H9 (cell line): ENCODE measurements around the gene CHN1. TPM values are rescaled to one million over a fixed set of nuclear protein-coding genes. Genes with fewer than 3 reads are reported as not detected.
A peak's percentile ranks its signal among the peaks of the same experiment; 100 is the strongest.

ENCODE experiments used
- DNase-seq: peaks from one replicate; pipeline ENCODE4 v3.0.0-alpha.2; 2017
- H2AFZ ChIP-seq: one replicate; pipeline ENCODE4 v1.6.1; 2013; ENCODE audit warnings: mild to moderate bottlenecking, low read length, control low read depth, moderate library complexity
- H2AK5ac ChIP-seq: 2 replicates; pipeline ENCODE4 v1.6.1; 2013; ENCODE audit warnings: low read length, control low read depth, mixed read lengths; ENCODE audit not compliant: insufficient read length
- H2BK120ac ChIP-seq: one replicate; pipeline ENCODE4 v1.6.1; 2013; ENCODE audit warnings: low read depth, mild to moderate bottlenecking, low read length, control low read depth, inconsistent platforms; ENCODE audit not compliant: poor library complexity, severe bottlenecking
- H2BK12ac ChIP-seq: 2 replicates; pipeline ENCODE4 v1.6.1; 2013; ENCODE audit warnings: low read length, control low read depth, mixed read lengths, low read depth; ENCODE audit not compliant: insufficient read length
- H2BK15ac ChIP-seq: 2 replicates; pipeline ENCODE4 v1.6.1; 2013; ENCODE audit warnings: low read depth, low read length, control low read depth
- H2BK20ac ChIP-seq: one replicate; pipeline ENCODE4 v1.6.1; 2013; ENCODE audit warnings: low read depth, mild to moderate bottlenecking, low read length, control low read depth, inconsistent platforms; ENCODE audit not compliant: poor library complexity, severe bottlenecking
- H2BK5ac ChIP-seq: 2 replicates; pipeline ENCODE4 v1.6.1; 2013; ENCODE audit warnings: low read length, control low read depth, mixed read lengths; ENCODE audit not compliant: insufficient read length
- H3K14ac ChIP-seq: 2 replicates; pipeline ENCODE4 v1.6.1; 2013; ENCODE audit warnings: low read length, control low read depth; ENCODE audit not compliant: insufficient read depth
- H3K18ac ChIP-seq: 2 replicates; pipeline ENCODE4 v1.6.1; 2013; ENCODE audit warnings: low read depth, mild to moderate bottlenecking, mixed read lengths, low read length, control low read depth; ENCODE audit not compliant: insufficient read length
- H3K23ac ChIP-seq: 2 replicates; pipeline ENCODE4 v1.6.1; 2013; ENCODE audit warnings: low read length, control low read depth, mixed read lengths, low read depth; ENCODE audit not compliant: insufficient read length
- H3K23me2 ChIP-seq: 2 replicates; pipeline ENCODE4 v1.6.1; 2013; ENCODE audit warnings: low read depth, mild to moderate bottlenecking, mixed read lengths, low read length, control low read depth; ENCODE audit not compliant: insufficient read length, poor library complexity, severe bottlenecking
- H3K27ac ChIP-seq: 2 replicates; pipeline ENCODE4 v1.5.1; 2013; ENCODE audit warnings: low read length, control low read depth, mixed read lengths, low read depth; ENCODE audit not compliant: insufficient read length
- H3K27me3 ChIP-seq: 2 replicates; pipeline ENCODE4 v1.6.1; 2013; ENCODE audit warnings: low read length, control low read depth, inconsistent platforms; ENCODE audit not compliant: insufficient read depth
- H3K4ac ChIP-seq: 2 replicates; pipeline ENCODE4 v1.6.1; 2013; ENCODE audit warnings: low read depth, mild to moderate bottlenecking, control low read depth, inconsistent platforms, low read length, moderate library complexity
- H3K4me1 ChIP-seq: 2 replicates; pipeline ENCODE4 v1.6.1; 2013; ENCODE audit warnings: low read length, control low read depth, inconsistent platforms; ENCODE audit not compliant: insufficient read depth
- H3K4me2 ChIP-seq: 2 replicates; pipeline ENCODE4 v1.6.1; 2013; ENCODE audit warnings: low read length, control low read depth, mixed read lengths; ENCODE audit not compliant: insufficient read length, insufficient read depth
- H3K56ac ChIP-seq: 2 replicates; pipeline ENCODE4 v1.6.1; 2013; ENCODE audit warnings: low read depth, mild to moderate bottlenecking, mixed read lengths, low read length, control low read depth; ENCODE audit not compliant: insufficient read length
- H3K79me1 ChIP-seq: 2 replicates; pipeline ENCODE4 v1.6.1; 2013; ENCODE audit warnings: low read depth, mild to moderate bottlenecking, moderate library complexity, low read length, control low read depth, inconsistent platforms; ENCODE audit not compliant: insufficient read depth, poor library complexity, severe bottlenecking
- H3K79me2 ChIP-seq: 2 replicates; pipeline ENCODE4 v1.6.1; 2013; ENCODE audit warnings: low read length, control low read depth, inconsistent platforms; ENCODE audit not compliant: insufficient read depth
- H3K9ac ChIP-seq: 2 replicates; pipeline ENCODE4 v1.6.1; 2013; ENCODE audit warnings: low read length, control low read depth, mixed read lengths; ENCODE audit not compliant: insufficient read length; ENCODE audit errors: extremely low read depth
- H3K9me3 ChIP-seq: one replicate; pipeline ENCODE4 v1.6.1; 2013; ENCODE audit warnings: low read depth, low read length, inconsistent platforms; ENCODE audit not compliant: control insufficient read depth
- H3T11ph ChIP-seq: one replicate; pipeline ENCODE4 v1.6.1; 2013; ENCODE audit warnings: mild to moderate bottlenecking, low read length, control low read depth, inconsistent platforms
- H4K20me1 ChIP-seq: one replicate; pipeline ENCODE4 v1.6.1; 2013; ENCODE audit not compliant: control insufficient read depth, insufficient read length, insufficient read depth
- H4K5ac ChIP-seq: 2 replicates; pipeline ENCODE4 v1.6.1; 2013; ENCODE audit warnings: low read depth, mild to moderate bottlenecking, mixed read lengths, low read length, control low read depth; ENCODE audit not compliant: insufficient read length
- H4K8ac ChIP-seq: replicated peaks from 2 replicates; pipeline ENCODE4 v1.6.1; 2013; ENCODE audit warnings: low read length, control low read depth, mixed read lengths, low read depth; ENCODE audit not compliant: insufficient read length
- H4K91ac ChIP-seq: 2 replicates; pipeline ENCODE4 v1.6.1; 2013; ENCODE audit warnings: low read depth, mild to moderate bottlenecking, moderate library complexity, mixed read lengths, low read length, control low read depth; ENCODE audit not compliant: insufficient read length
- H3K27ac Mint-ChIP-seq, 3 experiments: 2 replicates in 2 of 3; 3 replicates in 1 of 3; pipeline ENCODE4 v1.8.0; 2020 to 2021; ENCODE audit warnings: mixed read lengths in 3 of 3, mild to moderate bottlenecking in 1 of 3, moderate library complexity in 1 of 3
- H3K27me3 Mint-ChIP-seq: 2 replicates; pipeline ENCODE4 v1.8.0; 2021; ENCODE audit warnings: low read depth, mild to moderate bottlenecking, moderate library complexity, mixed read lengths
- H3K36me3 Mint-ChIP-seq, 3 experiments: 2 replicates in 2 of 3; 3 replicates in 1 of 3; pipeline ENCODE4 v1.8.0; 2020 to 2021; ENCODE audit warnings: low read depth in 3 of 3, mixed read lengths in 3 of 3; ENCODE audit not compliant: insufficient read depth in 1 of 3
- H3K4me1 Mint-ChIP-seq, 2 experiments: 2 replicates each; pipeline ENCODE4 v1.8.0; 2020; ENCODE audit warnings: mixed read lengths in 2 of 2
- H3K4me3 Mint-ChIP-seq, 2 experiments: 2 replicates in 1 of 2; 3 replicates in 1 of 2; pipeline ENCODE4 v1.8.0; 2020 to 2021; ENCODE audit warnings: mild to moderate bottlenecking in 2 of 2, mixed read lengths in 2 of 2, moderate library complexity in 1 of 2
- H3K9me3 Mint-ChIP-seq, 2 experiments: 2 replicates in 1 of 2; 3 replicates in 1 of 2; pipeline ENCODE4 v1.8.0; 2020; ENCODE audit warnings: mild to moderate bottlenecking in 2 of 2, mixed read lengths in 2 of 2, moderate library complexity in 1 of 2
- CTCF ChIP-seq: fragments of 200-600 bp; sonication (generic); conservative IDR thresholded peaks from 3 replicates; pipeline ENCODE4 v1.8.0; 2021; ENCODE audit warnings: antibody characterized with exemption, mild to moderate bottlenecking
- WGBS: extraction: QIAGEN DNeasy Blood & Tissue Kit; methylation state at CpG from one replicate; pipeline ENCODE4 v1.1.7; 2013; ENCODE audit warnings: missing lambda C conversion rate, low lambda C conversion rate, mixed read lengths; ENCODE audit not compliant: insufficient read length; ENCODE audit errors: extremely low coverage; 5-methylcytosine and 5-hydroxymethylcytosine counted together
- total RNA-seq: library from RNA; stranded (reverse); gene quantifications from 2 replicates; pipeline ENCODE4 v1.2.1, GENCODE V29; 2021

The CHN1 gene
- total RNA-seq, 1 experiment from 2014 or later, result 33.9 TPM

GRCh38 chr2:175011505-175011904, 6.3 kb upstream of the CHN1 start:
- Histone ChIP-seq H3K4me1 (no peaks in the 10 kb centered on the region), H3K27me3 (no peaks in the 10 kb centered on the region), H3K79me2 (no peaks in the 10 kb centered on the region), H2BK20ac (no peak overlapping the region), H3K23ac (peak overlapping the region; percentile 86), H3K4ac (no peak overlapping the region), H3K56ac (no peak overlapping the region), H4K5ac (no peak overlapping the region), H3K9ac (no peak overlapping the region), H3K14ac (no peak overlapping the region), H3K4me2 (no peak overlapping the region), H4K20me1 (no peaks in the 10 kb centered on the region), H2AFZ (no peak overlapping the region), H3K79me1 (no peaks in the 10 kb centered on the region), H2BK15ac (no peak overlapping the region), H3T11ph (no peak overlapping the region), H2AK5ac (no peak overlapping the region), H3K9me3 (no peaks in the 10 kb centered on the region), H4K8ac (no peak overlapping the region), H3K27ac (no peak overlapping the region), H2BK12ac (no peak overlapping the region), H3K18ac (no peak overlapping the region), H2BK5ac (no peak overlapping the region), H4K91ac (no peak overlapping the region), H2BK120ac (no peak overlapping the region), H3K23me2 (no peaks in the 10 kb centered on the region)
- WGBS, result no CpG with 5 or more reads among the region's 1 CpG
- H3K27me3 Mint-ChIP-seq, result no peaks in the 10 kb centered on the region; the same call in 1 of the 2 replicates
- TF ChIP-seq CTCF, result no peak
- H3K36me3 Mint-ChIP-seq, result peaks cover 0 to 4% (median 3%) of the 10 kb centered on the region in 3 experiments; a peak in 1 of 7 replicates
- DNase-seq, result no peak
- H3K4me1 Mint-ChIP-seq, result peaks cover 22 to 23% of the 10 kb centered on the region in 2 experiments
- no peak overlapping the region; a peak in 1 of 7 replicates for H3K27ac Mint-ChIP-seq
- H3K4me3 Mint-ChIP-seq, result no peak overlapping the region
- peaks cover 0 to 6% of the 10 kb centered on the region in 2 experiments; a peak in 1 of 5 replicates for H3K9me3 Mint-ChIP-seq
